ENCODE results near the gene DPEP2NB.

DNA sequence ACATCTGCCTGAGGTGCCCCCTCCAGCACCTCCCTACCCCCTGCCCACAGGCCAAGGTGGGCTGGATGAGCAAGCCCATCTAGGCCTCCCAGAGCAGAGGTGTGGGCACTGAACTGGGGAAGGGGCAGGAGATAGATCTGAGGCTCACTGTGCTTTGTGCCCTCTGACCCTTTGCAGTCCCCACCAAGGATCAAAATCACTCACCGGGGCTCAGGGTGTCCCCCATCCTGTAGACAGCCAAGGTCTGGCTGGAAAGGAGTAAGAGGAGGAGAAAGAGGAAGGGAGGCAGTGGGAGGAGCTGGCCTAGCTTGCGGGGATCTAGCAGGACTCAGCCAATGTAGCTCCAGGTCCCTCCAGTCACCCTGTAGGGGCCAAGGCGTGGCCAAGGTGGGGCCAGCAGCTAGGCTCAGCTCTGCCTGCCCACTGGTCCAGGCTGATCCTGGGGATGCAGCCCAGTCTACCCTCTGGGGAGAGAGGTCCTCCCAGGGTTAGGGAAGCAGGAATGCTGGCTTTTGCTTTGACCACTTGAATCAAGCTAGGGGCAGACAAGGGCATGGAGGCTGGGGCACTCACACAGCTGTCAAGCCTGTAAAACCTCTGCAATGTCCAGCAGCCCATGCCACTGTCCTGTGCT lies 49.0 kb downstream of the DPEP2NB start:
- TF ChIP-seq, protein P1, sequence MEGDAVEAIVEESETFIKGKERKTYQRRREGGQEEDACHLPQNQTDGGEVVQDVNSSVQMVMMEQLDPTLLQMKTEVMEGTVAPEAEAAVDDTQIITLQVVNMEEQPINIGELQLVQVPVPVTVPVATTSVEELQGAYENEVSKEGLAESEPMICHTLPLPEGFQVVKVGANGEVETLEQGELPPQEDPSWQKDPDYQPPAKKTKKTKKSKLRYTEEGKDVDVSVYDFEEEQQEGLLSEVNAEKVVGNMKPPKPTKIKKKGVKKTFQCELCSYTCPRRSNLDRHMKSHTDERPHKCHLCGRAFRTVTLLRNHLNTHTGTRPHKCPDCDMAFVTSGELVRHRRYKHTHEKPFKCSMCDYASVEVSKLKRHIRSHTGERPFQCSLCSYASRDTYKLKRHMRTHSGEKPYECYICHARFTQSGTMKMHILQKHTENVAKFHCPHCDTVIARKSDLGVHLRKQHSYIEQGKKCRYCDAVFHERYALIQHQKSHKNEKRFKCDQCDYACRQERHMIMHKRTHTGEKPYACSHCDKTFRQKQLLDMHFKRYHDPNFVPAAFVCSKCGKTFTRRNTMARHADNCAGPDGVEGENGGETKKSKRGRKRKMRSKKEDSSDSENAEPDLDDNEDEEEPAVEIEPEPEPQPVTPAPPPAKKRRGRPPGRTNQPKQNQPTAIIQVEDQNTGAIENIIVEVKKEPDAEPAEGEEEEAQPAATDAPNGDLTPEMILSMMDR (IDR thresholded peaks at IDR 0.05) = no peak
- no peak for TF ChIP-seq ZFX (IDR thresholded peaks at IDR 0.05; ENCODE audit: borderline replicate concordance)

All from 22Rv1 (cell line).